ENCODE data around the gene MR1. TPM values are rescaled to one million over a fixed set of nuclear protein-coding genes. Genes with fewer than 3 reads are reported as not detected.

The MR1 gene
- total RNA-seq, 2 donors from 2014 or later = 19.6 to 30.0 TPM

DNA sequence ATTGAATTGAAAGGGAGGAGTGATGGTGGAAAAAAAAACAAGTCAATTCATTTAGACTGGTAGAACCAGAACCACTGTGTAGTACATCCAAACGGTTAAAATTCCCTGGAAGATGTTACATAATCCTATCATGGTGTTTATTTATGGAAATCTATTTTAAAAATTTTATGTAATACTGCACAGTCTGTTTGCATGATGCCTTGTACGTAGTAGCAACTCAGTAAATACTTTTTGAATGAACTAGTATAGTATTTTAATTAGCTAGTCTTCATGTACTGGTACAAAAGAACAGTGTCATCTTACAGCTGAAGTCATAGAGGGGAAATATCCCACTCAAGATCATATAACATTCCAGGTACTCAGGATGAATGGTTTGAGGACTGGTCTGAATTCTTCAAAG is 27.7 kb downstream of the MR1 start:
- Histone ChIP-seq H3K27ac (no peak overlapping the region), H3K9me3 (no peaks in the 10 kb centered on the region), H3K4me1 (ENCODE audit: control insufficient read depth in 1 of 2, low read depth in 2 of 2) (peaks cover 0 to 7% of the 10 kb centered on the region in 2 donors), H3K27me3 (replicated peaks; ENCODE audit: insufficient read depth) (no peaks in the 10 kb centered on the region), H3K4me3 (no peak overlapping the region), H3K36me3 (no peaks in the 10 kb centered on the region)
- ATAC-seq (ENCODE audit: insufficient number of reproducible peaks, low FRiP score, low read depth) (no peak), DNase-seq (ENCODE audit: low spot score) (no peak)
- TF ChIP-seq, protein P1, sequence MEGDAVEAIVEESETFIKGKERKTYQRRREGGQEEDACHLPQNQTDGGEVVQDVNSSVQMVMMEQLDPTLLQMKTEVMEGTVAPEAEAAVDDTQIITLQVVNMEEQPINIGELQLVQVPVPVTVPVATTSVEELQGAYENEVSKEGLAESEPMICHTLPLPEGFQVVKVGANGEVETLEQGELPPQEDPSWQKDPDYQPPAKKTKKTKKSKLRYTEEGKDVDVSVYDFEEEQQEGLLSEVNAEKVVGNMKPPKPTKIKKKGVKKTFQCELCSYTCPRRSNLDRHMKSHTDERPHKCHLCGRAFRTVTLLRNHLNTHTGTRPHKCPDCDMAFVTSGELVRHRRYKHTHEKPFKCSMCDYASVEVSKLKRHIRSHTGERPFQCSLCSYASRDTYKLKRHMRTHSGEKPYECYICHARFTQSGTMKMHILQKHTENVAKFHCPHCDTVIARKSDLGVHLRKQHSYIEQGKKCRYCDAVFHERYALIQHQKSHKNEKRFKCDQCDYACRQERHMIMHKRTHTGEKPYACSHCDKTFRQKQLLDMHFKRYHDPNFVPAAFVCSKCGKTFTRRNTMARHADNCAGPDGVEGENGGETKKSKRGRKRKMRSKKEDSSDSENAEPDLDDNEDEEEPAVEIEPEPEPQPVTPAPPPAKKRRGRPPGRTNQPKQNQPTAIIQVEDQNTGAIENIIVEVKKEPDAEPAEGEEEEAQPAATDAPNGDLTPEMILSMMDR (IDR thresholded peaks at IDR 0.05) = no peak

DNA sequence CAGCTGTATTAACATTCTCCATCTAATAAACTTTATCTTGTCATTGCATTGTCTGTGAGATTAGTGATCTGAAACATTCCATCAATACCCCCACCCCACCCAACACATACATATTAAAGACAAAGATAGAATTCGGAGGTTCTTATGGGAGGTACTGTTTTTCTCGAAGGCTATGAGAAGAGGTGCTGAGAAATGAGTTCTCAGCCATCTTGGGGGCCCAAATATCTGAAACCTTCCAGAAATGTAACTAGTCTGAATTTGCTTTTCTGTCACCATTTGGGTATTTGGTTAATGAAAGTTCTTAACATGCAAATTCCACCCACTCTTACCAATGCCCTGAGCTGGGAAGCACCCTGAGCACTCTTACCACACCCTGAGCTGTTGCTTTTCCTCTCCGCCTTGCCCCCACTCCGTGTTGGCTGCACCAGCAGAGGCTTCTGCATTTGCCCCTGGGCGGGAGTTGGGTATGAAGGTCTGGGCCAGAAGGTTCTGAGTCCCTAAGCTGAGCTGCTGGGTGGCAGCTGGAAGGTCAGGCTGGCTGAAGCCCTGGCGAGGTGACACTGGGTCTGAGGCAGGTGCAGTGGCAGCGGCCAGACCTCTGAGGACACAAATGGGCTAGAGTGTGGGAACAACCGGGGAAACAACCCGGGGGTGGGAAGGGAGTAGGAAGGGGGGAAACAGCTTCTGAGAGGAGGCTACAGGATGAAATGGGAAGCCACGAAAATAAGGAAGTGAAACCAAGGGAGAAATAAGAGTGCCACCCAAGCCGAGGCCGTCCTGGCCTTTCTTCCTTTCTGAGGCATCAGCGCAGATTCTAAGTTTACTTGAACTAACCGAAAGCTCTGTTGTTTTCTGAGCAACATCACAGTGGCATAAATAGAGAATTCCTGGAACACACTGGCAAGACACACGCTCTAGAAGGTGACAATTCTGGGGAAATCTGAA is 28.4 kb downstream of the MR1 start:
- ATAC-seq (ENCODE audit: insufficient number of reproducible peaks, low FRiP score, low read depth) = no peak
- TF ChIP-seq, protein P1 (IDR thresholded peaks at IDR 0.05) = no peak
- Histone ChIP-seq H3K36me3 (no peaks in the 10 kb centered on the region), H3K27me3 (replicated peaks; ENCODE audit: insufficient read depth) (no peaks in the 10 kb centered on the region), H3K27ac (peak overlapping the region in 1 of 2 donors; percentile 34), H3K4me3 (peak overlapping the region; percentile 51), H3K4me1 (ENCODE audit: control insufficient read depth in 1 of 2, low read depth in 2 of 2) (peaks cover 0 to 7% of the 10 kb centered on the region in 2 donors), H3K9me3 (no peaks in the 10 kb centered on the region)
- DNase-seq (ENCODE audit: low spot score) = no peak

DNA sequence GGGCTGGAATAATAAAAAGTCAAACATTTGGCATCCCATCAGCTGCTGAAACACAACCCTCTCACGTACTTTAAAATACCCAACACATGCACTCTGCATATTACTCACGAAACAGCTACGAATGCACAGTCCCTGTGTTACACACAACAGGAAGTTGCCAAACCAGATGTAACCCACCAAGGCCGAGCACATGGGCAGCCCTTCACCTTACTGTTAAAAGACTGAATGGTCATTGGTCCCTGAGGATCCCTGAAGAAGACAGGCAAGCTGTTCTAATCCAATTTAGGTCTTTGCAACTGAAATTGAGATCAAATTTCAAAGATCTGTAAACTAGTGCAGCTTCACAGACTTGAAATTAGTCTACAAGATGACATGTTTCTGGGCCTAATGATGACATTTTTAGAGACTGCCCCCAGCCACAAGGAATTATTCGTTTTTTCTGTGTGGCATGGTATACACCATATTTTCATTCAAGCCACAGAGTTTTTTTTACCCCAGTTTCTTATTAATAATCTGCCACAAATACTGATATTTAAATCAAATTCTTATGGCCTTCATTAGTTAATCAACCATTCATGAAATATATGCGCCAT is 29.1 kb downstream of the MR1 start:
- TF ChIP-seq, protein P1 (IDR thresholded peaks at IDR 0.05) = no peak
- no peak overlapping the region for H3K4me3 ChIP-seq
- ATAC-seq (ENCODE audit: insufficient number of reproducible peaks, low FRiP score, low read depth) (no peak), DNase-seq (ENCODE audit: low spot score) (no peak)
- H3K27me3 ChIP-seq (replicated peaks; ENCODE audit: insufficient read depth) = no peaks in the 10 kb centered on the region
- no peaks in the 10 kb centered on the region for H3K36me3 ChIP-seq
- H3K27ac ChIP-seq = peak overlapping the region in 1 of 2 donors; percentile 34
- H3K9me3 ChIP-seq = no peaks in the 10 kb centered on the region
- H3K4me1 ChIP-seq (ENCODE audit: control insufficient read depth in 1 of 2, low read depth in 2 of 2) = peaks cover 0 to 7% of the 10 kb centered on the region in 2 donors

DNA sequence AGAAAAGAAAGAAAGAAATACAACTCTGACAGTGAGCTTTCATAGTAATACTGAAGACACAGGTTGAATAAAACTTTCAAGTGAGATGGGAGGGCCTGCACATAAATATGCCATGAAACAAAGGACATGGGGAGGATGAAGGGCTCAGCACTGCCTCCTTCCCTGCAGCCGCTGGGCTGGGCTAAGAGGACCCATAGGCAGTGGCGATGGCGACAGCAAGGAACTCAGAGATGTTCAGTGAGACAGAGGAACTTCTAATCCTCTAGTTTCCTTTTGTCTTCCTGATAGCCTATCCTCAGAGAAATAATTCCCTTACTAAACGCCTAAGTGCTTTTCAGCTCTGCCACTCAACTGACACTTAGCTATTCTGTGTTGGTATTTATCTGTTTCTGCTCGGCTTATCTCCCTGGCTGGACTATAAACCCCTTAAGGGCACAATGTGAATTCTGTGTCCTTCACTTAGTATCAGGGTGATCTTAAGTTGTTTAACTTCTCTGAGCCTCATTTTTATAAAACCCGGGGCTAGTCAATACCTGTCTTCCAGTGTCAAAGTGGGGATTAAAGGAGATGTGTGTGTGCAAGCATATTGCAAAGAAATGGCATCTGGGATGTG is 30.3 kb downstream of the MR1 start:
- H3K27ac ChIP-seq = no peak overlapping the region
- no peaks in the 10 kb centered on the region for H3K27me3 ChIP-seq (replicated peaks; ENCODE audit: insufficient read depth)
- H3K9me3 ChIP-seq = no peaks in the 10 kb centered on the region
- TF ChIP-seq, protein P1 (IDR thresholded peaks at IDR 0.05) = no peak
- DNase-seq (ENCODE audit: low spot score) = no peak
- H3K4me3 ChIP-seq = no peak overlapping the region
- no peaks in the 10 kb centered on the region for H3K36me3 ChIP-seq
- peaks cover 0 to 7% of the 10 kb centered on the region in 2 donors for H3K4me1 ChIP-seq (ENCODE audit: control insufficient read depth in 1 of 2, low read depth in 2 of 2)
- no peak for ATAC-seq (ENCODE audit: insufficient number of reproducible peaks, low FRiP score, low read depth)

DNA sequence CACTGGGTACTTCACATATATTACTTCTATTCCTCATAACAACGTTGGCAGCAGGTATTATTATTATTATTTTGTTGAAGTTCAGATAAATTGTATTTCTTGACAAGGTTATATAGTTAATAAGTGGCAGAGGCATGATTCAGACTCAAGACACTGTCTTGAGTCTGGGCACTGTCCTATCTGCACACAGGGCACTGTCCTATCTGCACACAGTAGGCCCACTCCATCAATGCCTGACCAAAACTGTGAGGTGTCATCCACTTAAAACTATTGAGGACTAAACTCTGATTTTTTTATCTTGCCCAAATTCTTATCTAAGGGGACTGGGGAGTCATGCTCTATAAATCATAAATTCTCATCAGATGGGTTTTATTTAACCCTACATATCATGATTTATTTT is 30.9 kb downstream of the MR1 start:
- no peak for ATAC-seq (ENCODE audit: insufficient number of reproducible peaks, low FRiP score, low read depth)
- DNase-seq (ENCODE audit: low spot score) = no peak

More for the DNA sequence above, 30.9 kb downstream of the MR1 start:
- TF ChIP-seq, protein P1 (IDR thresholded peaks at IDR 0.05) = no peak
- Histone ChIP-seq H3K4me1 (ENCODE audit: control insufficient read depth in 1 of 2, low read depth in 2 of 2) (peaks cover 0 to 7% of the 10 kb centered on the region in 2 donors), H3K36me3 (no peaks in the 10 kb centered on the region), H3K27ac (no peak overlapping the region), H3K27me3 (replicated peaks; ENCODE audit: insufficient read depth) (no peaks in the 10 kb centered on the region), H3K4me3 (no peak overlapping the region), H3K9me3 (no peaks in the 10 kb centered on the region)

Data from thoracic aorta (tissue), 2 donors.